Activated B cell treated with CpG ODN at 0.5 μM for 24 hours (primary cell): ENCODE data around the gene MAP3K13. TPM values are rescaled to one million over a fixed set of nuclear protein-coding genes. Genes with fewer than 3 reads are reported as not detected.

Experiments
- ATAC-seq: fragments of 200-7000 bp; cut with Tn5 transposase; one replicate; pipeline ENCODE4 v1.10.0; 2021; ENCODE audit warnings: low read depth, mild to moderate bottlenecking, moderate library complexity
- CTCF ChIA-PET: fragments of 350-600 bp; sonication (Branson Sonifier 250); formaldehyde crosslinking; loops from one replicate; lab custom pipeline; 2021; ENCODE audit warnings: antibody characterized with exemption; lab: Charles Lee
- POLR2A ChIA-PET: fragments of 350-600 bp; sonication (Branson Sonifier 250); formaldehyde crosslinking; loops from one replicate; lab custom pipeline; 2021; ENCODE audit warnings: antibody characterized with exemption; lab: Charles Lee
- DNase-seq: peaks from one replicate; pipeline ENCODE4 v3.0.0; 2022
- H3K27ac Mint-ChIP-seq: one replicate; pipeline ENCODE4 v1.8.0; 2020; ENCODE audit warnings: mixed read lengths
- H3K27me3 Mint-ChIP-seq: one replicate; pipeline ENCODE4 v1.8.0; 2021; ENCODE audit warnings: mixed read lengths
- H3K36me3 Mint-ChIP-seq: one replicate; pipeline ENCODE4 v1.8.0; 2021; ENCODE audit warnings: low read depth, mixed read lengths
- H3K4me1 Mint-ChIP-seq: one replicate; pipeline ENCODE4 v1.8.0; 2021; ENCODE audit warnings: mixed read lengths
- H3K4me3 Mint-ChIP-seq: one replicate; pipeline ENCODE4 v1.8.0; 2020; ENCODE audit warnings: mild to moderate bottlenecking, mixed read lengths
- H3K9me3 Mint-ChIP-seq: one replicate; pipeline ENCODE4 v1.8.0; 2020; ENCODE audit warnings: mixed read lengths
- CTCF ChIP-seq: fragments of 200-600 bp; IDR thresholded peaks from one replicate; pipeline ENCODE4 v1.8.0; 2022; ENCODE audit warnings: antibody characterized with exemption, mild to moderate bottlenecking
- intact Hi-C: fragments of 100-400 bp; cut with micrococcal nuclease; formaldehyde crosslinking; loops from one replicate; pipeline ENCODE4 v1.15.1; 2024
- total RNA-seq: library from RNA; stranded (reverse); gene quantifications from 2 replicates; pipeline ENCODE4 v1.2.3, GENCODE V29; 2022

Gene MAP3K13
- total RNA-seq, 1 donor from 2014 or later: 10.5 TPM

DNA sequence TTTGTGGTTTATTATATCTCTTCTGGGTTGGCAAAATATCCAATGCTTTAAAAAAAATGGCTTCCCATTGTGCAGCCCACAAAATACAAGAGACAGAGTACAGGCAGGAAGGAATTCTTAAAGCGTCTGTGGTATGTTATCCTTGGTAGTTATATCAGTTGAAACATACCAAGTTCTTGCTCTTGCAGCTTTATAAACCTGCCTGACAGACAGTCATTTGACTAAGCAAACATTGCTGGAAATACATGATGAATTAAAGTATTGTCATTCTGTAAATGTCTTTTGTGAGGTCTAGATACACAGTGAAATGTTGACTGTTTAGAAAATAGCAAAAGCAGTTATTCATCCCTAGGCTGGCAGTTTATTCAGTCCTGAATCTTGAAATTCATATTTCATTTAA is 44.8 kb upstream of the MAP3K13 start:
- POLR2A ChIA-PET: no interaction called here

GRCh38 chr3:185319801-185320200 is 43.1 kb upstream of the MAP3K13 start:
- peaks cover 2% of the 10 kb centered on the region for H3K27me3 Mint-ChIP-seq
- no peak for DNase-seq
- H3K9me3 Mint-ChIP-seq: no peaks in the 10 kb centered on the region
- ChIA-PET CTCF (no interaction called here), POLR2A (no interaction called here)
- no peak overlapping the region for H3K4me3 Mint-ChIP-seq
- no peak for ATAC-seq
- no peak overlapping the region for H3K27ac Mint-ChIP-seq
- intact Hi-C loops: no loop called here
- no peaks in the 10 kb centered on the region for H3K36me3 Mint-ChIP-seq
- no peak for TF ChIP-seq CTCF
- H3K4me1 Mint-ChIP-seq: no peaks in the 10 kb centered on the region

More for the DNA sequence above, 44.8 kb upstream of the MAP3K13 start:
- no peak for ATAC-seq
- DNase-seq: no peak
- Mint-ChIP-seq H3K36me3 (no peaks in the 10 kb centered on the region), H3K4me3 (no peak overlapping the region), H3K4me1 (no peaks in the 10 kb centered on the region), H3K27me3 (peaks cover 2% of the 10 kb centered on the region), H3K9me3 (no peaks in the 10 kb centered on the region), H3K27ac (no peak overlapping the region)
- intact Hi-C loops: no loop called here
- TF ChIP-seq CTCF: no peak
- CTCF ChIA-PET: no interaction called here

DNA sequence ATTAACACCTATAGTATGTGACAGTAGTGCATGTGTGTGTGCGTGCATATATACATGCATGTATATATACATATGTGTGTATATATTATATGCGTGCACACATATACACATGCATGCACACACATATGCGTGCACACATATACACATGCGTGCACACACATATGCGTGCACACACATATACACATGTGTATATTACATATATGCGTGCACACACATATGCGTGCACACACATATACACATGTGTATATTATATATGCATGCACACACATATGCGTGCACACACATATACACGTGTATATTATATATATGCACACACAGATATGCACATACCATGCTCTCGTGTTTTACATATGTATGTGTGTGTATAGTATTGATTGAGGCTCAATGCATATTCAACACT is 42.0 kb upstream of the MAP3K13 start:
- Mint-ChIP-seq H3K27me3 (peaks cover 2% of the 10 kb centered on the region), H3K27ac (no peak overlapping the region), H3K9me3 (no peaks in the 10 kb centered on the region), H3K4me3 (no peak overlapping the region), H3K4me1 (no peaks in the 10 kb centered on the region), H3K36me3 (no peaks in the 10 kb centered on the region)
- ChIA-PET CTCF (no interaction called here), POLR2A (no interaction called here)
- no peak for TF ChIP-seq CTCF
- intact Hi-C loops: no loop called here
- DNase-seq (no peak), ATAC-seq (no peak)

GRCh38 chr3:185322101-185322719 is 40.7 kb upstream of the MAP3K13 start:
- ATAC-seq (no peak), DNase-seq (no peak)
- intact Hi-C loops: no loop called here
- H3K27ac Mint-ChIP-seq: no peak overlapping the region
- ChIA-PET CTCF (no interaction called here), POLR2A (no interaction called here)
- H3K9me3 Mint-ChIP-seq: no peaks in the 10 kb centered on the region
- no peaks in the 10 kb centered on the region for H3K36me3 Mint-ChIP-seq
- H3K4me1 Mint-ChIP-seq: no peaks in the 10 kb centered on the region
- H3K4me3 Mint-ChIP-seq: no peak overlapping the region
- no peaks in the 10 kb centered on the region for H3K27me3 Mint-ChIP-seq
- no peak for TF ChIP-seq CTCF

DNA sequence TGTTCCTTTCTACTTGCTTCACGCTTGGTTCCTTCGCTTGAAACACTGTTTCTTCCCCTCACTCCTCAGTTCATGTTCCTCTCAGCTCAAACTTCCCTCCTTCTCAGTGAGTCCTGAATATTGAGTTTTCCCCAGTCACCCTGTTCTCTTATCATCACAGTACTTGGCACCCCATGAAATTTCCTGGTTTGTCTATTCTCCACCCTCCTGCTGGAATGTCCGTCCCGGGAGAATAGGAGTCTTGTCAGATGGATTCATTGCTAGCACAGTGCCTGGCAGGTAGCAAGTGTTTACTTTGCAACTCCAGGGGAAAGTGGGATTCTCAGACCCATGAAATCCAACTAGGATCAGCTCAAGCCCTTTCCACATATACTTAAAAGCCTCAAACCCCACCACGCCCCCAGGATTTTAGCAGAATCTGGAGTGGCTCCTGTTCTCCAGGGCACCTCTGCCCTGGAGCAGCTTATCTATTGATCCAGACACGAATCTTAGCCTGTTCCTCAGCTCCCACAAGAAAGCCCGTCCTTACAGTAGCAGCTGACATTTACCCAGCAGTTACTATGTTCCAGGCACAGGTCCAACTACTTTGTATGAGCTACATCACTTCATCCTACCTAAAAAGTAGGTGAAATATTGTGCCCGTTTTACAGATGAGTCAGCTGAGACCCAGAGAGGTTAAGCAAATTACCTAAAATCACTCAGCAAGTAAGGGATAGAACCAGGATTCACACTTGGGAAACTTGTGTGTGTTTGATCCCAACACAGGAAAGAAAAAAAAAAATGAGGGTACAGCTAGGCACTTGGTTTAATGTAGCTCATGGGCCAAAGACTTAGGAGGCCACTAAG is 36.8 kb upstream of the MAP3K13 start:
- intact Hi-C loops: no loop called here
- ATAC-seq (no peak), DNase-seq (no peak)
- no peak for TF ChIP-seq CTCF
- Mint-ChIP-seq H3K4me1 (no peaks in the 10 kb centered on the region), H3K4me3 (no peak overlapping the region), H3K9me3 (no peaks in the 10 kb centered on the region), H3K27ac (no peak overlapping the region), H3K36me3 (no peaks in the 10 kb centered on the region), H3K27me3 (no peaks in the 10 kb centered on the region)
- CTCF ChIA-PET: interaction anchor here (0.7 to 0.8 kb wide), 2 partner anchors 18 to 686 kb away, joined by 3 to 4 read pairs; no protein-coding TSS in a partner anchor
- POLR2A ChIA-PET: no interaction called here
